ENCODE results near the gene CAND1. TPM values are rescaled to one million over a fixed set of nuclear protein-coding genes. Genes with fewer than 3 reads are reported as not detected.
A peak's percentile ranks its signal among the peaks of the same experiment; 100 is the strongest.

Gene CAND1
- total and polyA plus RNA-seq, 8 donors: 117 to 188 (median 175) TPM

DNA sequence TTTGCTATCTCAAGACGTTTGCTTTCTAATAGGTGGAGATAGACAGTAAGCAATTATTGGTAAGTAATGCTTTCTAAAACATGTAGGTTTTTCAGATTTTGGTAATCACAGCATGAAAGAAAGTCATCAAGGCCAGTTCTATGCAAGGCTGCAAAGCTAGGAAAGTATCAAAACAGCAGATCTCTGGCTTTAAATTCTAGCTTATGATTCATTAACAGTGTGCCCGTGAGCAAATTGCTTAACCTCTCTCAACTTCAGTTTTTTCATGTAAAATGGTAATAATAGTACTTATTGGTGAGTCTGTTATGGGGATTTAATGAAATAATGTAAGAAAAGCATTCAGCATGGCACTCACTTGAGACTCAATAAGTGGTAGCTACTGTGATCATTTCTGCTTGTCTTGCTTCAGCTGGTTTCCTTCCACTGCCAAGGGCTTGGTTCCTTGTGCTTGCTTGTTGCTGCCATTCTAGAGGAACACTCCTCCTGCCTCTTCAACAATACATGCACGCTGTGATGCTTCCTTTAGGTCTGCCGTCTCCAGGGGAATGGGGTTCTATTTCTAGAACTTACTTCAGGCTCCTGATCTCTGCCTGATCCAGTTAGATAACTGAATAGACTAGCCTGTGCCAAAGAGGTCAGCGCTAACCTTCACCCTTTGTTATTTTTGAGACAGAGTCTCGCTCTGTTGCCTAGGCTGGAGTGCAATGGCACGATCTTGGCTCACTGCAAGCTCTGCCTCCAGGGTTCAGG, 88.4 kb downstream of the CAND1 start:
- TF ChIP-seq CTCF (IDR thresholded peaks at IDR 0.05): no peak
- Histone ChIP-seq H3K4me1 (peaks cover 0 to 13% of the 10 kb centered on the region in 2 donors), H3K36me3 (no peaks in the 10 kb centered on the region), H3K27ac (no peak overlapping the region), H3K27me3 (no peaks in the 10 kb centered on the region), H3K9me3 (no peaks in the 10 kb centered on the region), H3K4me3 (no peak overlapping the region)
- no peak for DNase-seq
- intact Hi-C loops (cut with DNase I): no loop called here
- ATAC-seq: no peak

DNA sequence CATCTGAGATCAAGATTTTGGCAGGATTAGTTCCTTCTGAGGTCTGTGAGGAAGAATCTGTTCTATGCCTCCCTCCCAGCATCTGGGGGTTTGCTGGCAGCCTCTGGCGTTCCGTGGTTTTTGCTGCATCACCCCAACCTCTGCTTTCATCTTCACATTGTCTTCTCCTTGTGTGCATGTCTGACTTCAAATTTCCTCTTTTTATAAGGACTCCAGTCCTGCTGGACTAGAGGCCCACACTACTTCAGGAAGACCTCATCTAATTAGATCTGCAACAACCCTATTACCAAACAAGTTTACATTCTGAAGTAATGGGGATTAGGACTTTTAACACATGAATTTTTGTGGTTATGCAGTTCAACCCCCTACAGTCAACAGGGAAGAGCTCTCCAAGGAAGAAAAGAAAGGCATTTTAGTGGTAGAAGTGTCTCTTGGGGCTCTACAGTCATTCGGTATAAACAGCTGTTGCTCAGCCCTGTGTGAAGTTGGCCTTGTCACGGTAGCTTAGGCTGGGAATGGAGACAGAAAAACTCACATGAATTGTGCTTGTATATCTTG, 89.7 kb downstream of the CAND1 start:
- Histone ChIP-seq H3K36me3 (no peaks in the 10 kb centered on the region), H3K27ac (peak overlapping the region in 1 of 2 donors; percentile 3), H3K4me3 (no peak overlapping the region), H3K27me3 (no peaks in the 10 kb centered on the region), H3K9me3 (no peaks in the 10 kb centered on the region), H3K4me1 (peaks cover 0 to 13% of the 10 kb centered on the region in 2 donors)
- intact Hi-C loops (cut with DNase I): no loop called here
- ATAC-seq: peak; percentile 38
- DNase-seq: no peak
- no peak for TF ChIP-seq CTCF (IDR thresholded peaks at IDR 0.05)

- ATAC-seq (no peak), DNase-seq (no peak)
- no peak overlapping the region for H3K4me3 ChIP-seq
- H3K4me1 ChIP-seq: no peaks in the 10 kb centered on the region
- no peaks in the 10 kb centered on the region for H3K27me3 ChIP-seq
- H3K36me3 ChIP-seq: no peaks in the 10 kb centered on the region
- intact Hi-C loops (cut with DNase I): loop anchor here in 1 of 2 donors (10.0 kb wide), 1 partner anchor 52 kb away; no protein-coding TSS in a partner anchor
- no peak overlapping the region for H3K27ac ChIP-seq
- TF ChIP-seq CTCF (IDR thresholded peaks at IDR 0.05): no peak
- no peaks in the 10 kb centered on the region for H3K9me3 ChIP-seq
Observed at GRCh38 chr12:67362526-67362925, 93.4 kb downstream of the CAND1 start.

- DNase-seq (no peak), ATAC-seq (no peak)
- no peaks in the 10 kb centered on the region for H3K27me3 ChIP-seq
- H3K4me3 ChIP-seq: no peak overlapping the region
- no peaks in the 10 kb centered on the region for H3K9me3 ChIP-seq
- intact Hi-C loops (cut with DNase I): loop anchor here in 1 of 2 donors (10.0 kb wide), 1 partner anchor 51 kb away; no protein-coding TSS in a partner anchor
- H3K27ac ChIP-seq: no peak overlapping the region
- H3K36me3 ChIP-seq: no peaks in the 10 kb centered on the region
- TF ChIP-seq CTCF (IDR thresholded peaks at IDR 0.05): no peak
- no peaks in the 10 kb centered on the region for H3K4me1 ChIP-seq
Observed at GRCh38 chr12:67364228-67364627, 95.1 kb downstream of the CAND1 start.

- Histone ChIP-seq H3K27me3 (no peaks in the 10 kb centered on the region), H3K27ac (no peak overlapping the region), H3K4me1 (no peaks in the 10 kb centered on the region), H3K4me3 (no peak overlapping the region), H3K36me3 (no peaks in the 10 kb centered on the region), H3K9me3 (no peaks in the 10 kb centered on the region)
- DNase-seq (no peak), ATAC-seq (no peak)
- intact Hi-C loops (cut with DNase I): loop anchor here in 1 of 2 donors (10.0 kb wide), 1 partner anchor 50 kb away; no protein-coding TSS in a partner anchor
- no peak for TF ChIP-seq CTCF (IDR thresholded peaks at IDR 0.05)
Observed at GRCh38 chr12:67365131-67365530, 96.0 kb downstream of the CAND1 start.
